Stomach (tissue), 4 donors: ENCODE results near the gene TMEM198.

Source experiments
- CTCF ChIP-seq, 7 experiments: fragments of 450-650 bp in 4 of 7; fragments of 200-600 bp in 3 of 7; sonication (generic) in 3 of 7; IDR thresholded peaks; one replicate each; pipeline ENCODE4 v1.5.1; 2016 to 2019; ENCODE audit warnings: antibody characterized with exemption in 7 of 7, control low read depth in 2 of 7, mild to moderate bottlenecking in 1 of 7
- EP300 ChIP-seq: sonication (generic); formaldehyde crosslinking; IDR thresholded peaks from one replicate; pipeline ENCODE4 v1.6.1; 2017; ENCODE audit warnings: antibody characterized with exemption
- POLR2A ChIP-seq, 4 donors: fragments of 450-650 bp; IDR thresholded peaks; one replicate each; pipeline ENCODE4 v1.6.1; 2016; ENCODE audit warnings: antibody characterized with exemption in 4 of 4, control low read depth in 2 of 4, mild to moderate bottlenecking in 1 of 4, moderate library complexity in 1 of 4
- POLR2AphosphoS5 ChIP-seq, 3 donors: sonication (generic); formaldehyde crosslinking; IDR thresholded peaks; one replicate each; pipeline ENCODE4 v1.6.1; 2016; ENCODE audit warnings: antibody characterized with exemption in 3 of 3

DNA sequence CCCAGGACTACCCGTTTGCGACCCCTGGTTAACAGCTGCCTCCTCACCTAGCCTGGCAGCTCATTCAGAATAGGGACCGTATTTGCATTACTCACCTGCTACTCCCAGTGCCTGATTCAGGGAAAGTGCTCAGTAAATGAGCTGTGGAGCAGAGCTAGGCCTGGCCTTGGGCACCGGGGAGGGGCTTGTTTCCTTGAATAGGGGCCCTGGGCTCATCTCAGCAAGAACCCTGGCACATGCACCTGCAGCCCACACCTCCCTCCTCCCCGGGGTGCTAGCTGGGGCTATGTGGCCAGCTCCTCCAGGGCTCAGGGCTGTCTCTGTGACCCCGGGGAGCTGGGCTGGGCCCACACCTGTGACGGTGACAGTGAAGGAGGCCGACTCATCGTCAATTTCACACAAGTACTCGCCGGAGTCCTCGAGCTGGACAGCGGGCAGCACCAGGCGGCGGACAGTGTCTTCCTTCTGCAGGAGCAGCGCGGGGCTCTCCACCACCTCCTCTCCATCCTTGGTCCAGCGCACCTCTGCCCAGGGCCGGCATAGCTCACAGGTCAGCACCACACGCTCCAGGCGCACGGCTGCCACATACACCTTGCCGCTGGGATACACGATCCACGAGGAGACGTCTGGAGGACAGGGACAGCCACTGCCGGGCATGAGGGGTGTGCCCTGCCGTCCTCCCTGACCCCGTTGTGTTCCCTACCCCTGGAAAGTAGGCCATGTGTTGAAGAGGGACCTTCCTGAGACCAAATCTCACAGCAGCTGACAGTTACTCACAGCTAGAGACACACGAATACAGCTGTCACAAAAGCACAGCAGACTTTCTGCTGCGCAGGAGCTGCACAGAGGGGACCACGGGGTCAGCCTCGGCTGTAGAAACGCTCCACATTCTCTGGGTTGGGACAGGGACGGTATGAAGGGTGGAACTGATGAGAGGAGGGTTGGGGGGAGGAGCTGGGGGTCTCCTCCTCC lies 18.5 kb downstream of the TMEM198 start:
- TF ChIP-seq CTCF (IDR thresholded peaks at IDR 0.05) (no peak), POLR2A (IDR thresholded peaks at IDR 0.05) (no peak), EP300 (no peak), POLR2AphosphoS5 (IDR thresholded peaks at IDR 0.05) (no peak)
